ENCODE results near the gene LRRTM1. TPM values are rescaled to one million over a fixed set of nuclear protein-coding genes. Genes with fewer than 3 reads are reported as not detected.
A peak's percentile ranks its signal among the peaks of the same experiment; 100 is the strongest.

LRRTM1 gene
- total and polyA plus RNA-seq, 2 of the 8 experiments (the other 6 are each of a cell fraction or from before 2014, with no cell fraction given) = 1.4 to 2.3 TPM

- Histone ChIP-seq H3K18ac (ENCODE audit: extremely low read depth, low read length) (peak overlapping the region; percentile 36), H2BK120ac (replicated peaks; ENCODE audit: low read depth, low read length) (no peak overlapping the region), H3K9me3 (ENCODE audit: insufficient read depth in 2 of 2, low read depth in 1 of 2, low read length in 1 of 2) (no peaks in the 10 kb centered on the region), H3K27me3 (replicated peaks in 1 of 4; ENCODE audit: control insufficient read depth in 3 of 4, extremely low read depth in 1 of 4, insufficient read depth in 3 of 4, low read length in 3 of 4) (peaks cover 6 to 16% (median 15%) of the 10 kb centered on the region in 4 experiments), H2AK5ac (ENCODE audit: low read depth, low read length) (no peak overlapping the region), H3K4me1 (replicated peaks in 1 of 4; ENCODE audit: control insufficient read depth in 3 of 4, insufficient read depth in 4 of 4, low read length in 3 of 4) (peaks cover 6 to 21% (median 16%) of the 10 kb centered on the region in 4 experiments), H3K4ac (replicated peaks; ENCODE audit: insufficient read length, low read depth, low read length) (no peak overlapping the region), H3K27ac (ENCODE audit: low read depth, low read length) (no peak overlapping the region), H3K4me2 (ENCODE audit: insufficient read depth in 1 of 2, low read depth in 2 of 2, low read length in 2 of 2) (peak overlapping the region; percentile 68 to 78), H3K79me2 (ENCODE audit: control insufficient read depth in 1 of 2, insufficient read depth in 2 of 2, low read length in 2 of 2) (no peaks in the 10 kb centered on the region), H2AFZ (ENCODE audit: low read length) (no peak overlapping the region), H3K9ac (replicated peaks in 1 of 4; ENCODE audit: extremely low read depth in 1 of 4, low read depth in 3 of 4, low read length in 3 of 4) (no peak overlapping the region), H2BK15ac (ENCODE audit: low read length) (no peak overlapping the region), H2BK5ac (ENCODE audit: low read depth, low read length) (no peak overlapping the region), H3K23ac (ENCODE audit: insufficient read length) (no peak overlapping the region), H3K4me3 (ENCODE audit: extremely low read depth in 1 of 4, insufficient read depth in 2 of 4, low read depth in 3 of 4, low read length in 4 of 4) (peak overlapping the region in 2 of 4 experiments; percentile 17 to 51; a peak in 3 of 8 replicates), H3K56ac (replicated peaks; ENCODE audit: insufficient read length, low read depth, low read length) (no peak overlapping the region), H3K14ac (ENCODE audit: insufficient read length) (no peak overlapping the region), H3K36me3 (ENCODE audit: control insufficient read depth in 2 of 4, insufficient read depth in 4 of 4, low read length in 3 of 4) (no peaks in the 10 kb centered on the region), H2BK12ac (ENCODE audit: low read depth, low read length) (peak overlapping the region; percentile 3; the same call in 1 of the 2 replicates), H2BK20ac (ENCODE audit: low read length) (peak overlapping the region; percentile 56; the same call in 1 of the 2 replicates), H3K79me1 (ENCODE audit: low read depth, low read length) (no peaks in the 10 kb centered on the region), H4K20me1 (replicated peaks in 1 of 2; ENCODE audit: control insufficient read depth in 1 of 2, insufficient read depth in 2 of 2, low read length in 2 of 2) (no peaks in the 10 kb centered on the region), H3K23me2 (ENCODE audit: low read depth, low read length) (0 out of 2 replicates have a peak, but pooled peaks cover 1% of the 10 kb centered on the region), H4K8ac (ENCODE audit: extremely low read depth, insufficient read depth, low read length) (no peak overlapping the region), H4K91ac (replicated peaks; ENCODE audit: insufficient read length, low read length) (no peak overlapping the region), H4K5ac (ENCODE audit: insufficient read length, low read depth, low read length) (no peak overlapping the region)
- 59% methylated on average over 14 of the region's 14 CpGs; no CpG with 5 or more reads in 1 of the 2 experiments for WGBS, 2 experiments (ENCODE audit: extremely low coverage in 1 of 2, insufficient coverage in 1 of 2, insufficient read length in 1 of 2, insufficient replicate concordance in 2 of 2, low coverage in 1 of 2, low lambda C conversion rate in 2 of 2, missing lambda C conversion rate in 1 of 2)
- ChIA-PET POLR2A (ENCODE audit: partially characterized antibody) (no interaction called here), CTCF (ENCODE audit: partially characterized antibody) (interaction anchor here (1.0 to 6.5 kb wide), 9 partner anchors 10 to 177 kb away, joined by 3 to 62 read pairs (median 4); no protein-coding TSS in a partner anchor)
- TF ChIP-seq SUZ12 (IDR thresholded peaks at IDR 0.05; ENCODE audit: low read length) (peak; percentile 4; the same call in 1 of the 2 replicates), BACH1 (IDR thresholded peaks at IDR 0.05; ENCODE audit: low read length) (no peak)
- DNase-seq (ENCODE audit: low read depth in 1 of 2, low spot score in 2 of 2) (no peak), FAIRE-seq (no peak)
These were observed 18.4 kb upstream of the LRRTM1 start for GRCh38 chr2:80322958-80323357.
